Esophagus muscularis mucosa (tissue), 4 donors: Measurements from ENCODE around the gene DNAH9.

ENCODE experiments used
- EP300 ChIP-seq: sonication (generic); formaldehyde crosslinking; IDR thresholded peaks from one replicate; pipeline ENCODE4 v1.6.1; 2017; ENCODE audit warnings: antibody characterized with exemption
- POLR2A ChIP-seq: fragments of 450-650 bp; IDR thresholded peaks from one replicate; pipeline ENCODE4 v1.6.1; 2017; ENCODE audit warnings: antibody characterized with exemption, moderate library complexity, mild to moderate bottlenecking, low read depth
- POLR2AphosphoS5 ChIP-seq, 2 donors: sonication (generic); formaldehyde crosslinking; IDR thresholded peaks; one replicate each; pipeline ENCODE4 v1.6.1; 2017; ENCODE audit warnings: antibody characterized with exemption in 2 of 2
- TF ChIP-seq, protein P1 (sequence below), 3 experiments: fragments of 200-600 bp in 2 of 3; fragments of 450-650 bp in 1 of 3; sonication (generic) in 2 of 3; IDR thresholded peaks; one replicate each; pipeline ENCODE4 v1.5.1; 2017 to 2019; ENCODE audit warnings: antibody characterized with exemption in 3 of 3, mild to moderate bottlenecking in 2 of 3, moderate library complexity in 1 of 3

DNA sequence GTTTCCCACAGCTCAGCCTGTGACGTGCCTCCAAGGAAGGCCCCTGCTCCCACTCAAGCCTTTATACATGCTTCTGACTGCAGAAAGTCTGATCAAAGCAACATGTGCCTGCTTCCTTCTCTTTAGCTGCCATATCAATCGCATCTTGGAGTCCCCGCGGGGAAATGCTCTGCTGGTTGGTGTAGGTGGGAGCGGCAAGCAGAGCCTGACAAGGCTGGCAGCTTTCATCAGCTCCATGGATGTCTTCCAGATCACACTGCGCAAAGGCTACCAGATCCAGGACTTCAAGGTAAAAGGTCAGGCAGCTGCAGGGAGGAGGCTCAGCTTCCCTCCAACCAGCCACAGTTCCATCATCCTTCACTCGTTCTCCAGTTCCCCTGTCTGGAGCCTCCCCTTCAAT is 209.3 kb downstream of the DNAH9 start:
- TF ChIP-seq, protein P1, sequence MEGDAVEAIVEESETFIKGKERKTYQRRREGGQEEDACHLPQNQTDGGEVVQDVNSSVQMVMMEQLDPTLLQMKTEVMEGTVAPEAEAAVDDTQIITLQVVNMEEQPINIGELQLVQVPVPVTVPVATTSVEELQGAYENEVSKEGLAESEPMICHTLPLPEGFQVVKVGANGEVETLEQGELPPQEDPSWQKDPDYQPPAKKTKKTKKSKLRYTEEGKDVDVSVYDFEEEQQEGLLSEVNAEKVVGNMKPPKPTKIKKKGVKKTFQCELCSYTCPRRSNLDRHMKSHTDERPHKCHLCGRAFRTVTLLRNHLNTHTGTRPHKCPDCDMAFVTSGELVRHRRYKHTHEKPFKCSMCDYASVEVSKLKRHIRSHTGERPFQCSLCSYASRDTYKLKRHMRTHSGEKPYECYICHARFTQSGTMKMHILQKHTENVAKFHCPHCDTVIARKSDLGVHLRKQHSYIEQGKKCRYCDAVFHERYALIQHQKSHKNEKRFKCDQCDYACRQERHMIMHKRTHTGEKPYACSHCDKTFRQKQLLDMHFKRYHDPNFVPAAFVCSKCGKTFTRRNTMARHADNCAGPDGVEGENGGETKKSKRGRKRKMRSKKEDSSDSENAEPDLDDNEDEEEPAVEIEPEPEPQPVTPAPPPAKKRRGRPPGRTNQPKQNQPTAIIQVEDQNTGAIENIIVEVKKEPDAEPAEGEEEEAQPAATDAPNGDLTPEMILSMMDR (IDR thresholded peaks at IDR 0.05) = no peak
- TF ChIP-seq POLR2A (no peak), POLR2AphosphoS5 (IDR thresholded peaks at IDR 0.05) (no peak), EP300 (no peak)
